Osteocyte (in vitro differentiated cells): Measurements from ENCODE around the gene MEA1. TPM values are rescaled to one million over a fixed set of nuclear protein-coding genes. Genes with fewer than 3 reads are reported as not detected.

ENCODE experiments used
- DNase-seq: peaks from one replicate; pipeline ENCODE4 v3.0.0; 2021; ENCODE audit warnings: mixed read lengths; ENCODE audit not compliant: unreplicated experiment; ENCODE audit errors: extremely low spot score
- H3K27ac Mint-ChIP-seq: one replicate; pipeline ENCODE4 v1.8.0; 2021; ENCODE audit warnings: mild to moderate bottlenecking, mixed read lengths; ENCODE audit not compliant: unreplicated experiment
- H3K27me3 Mint-ChIP-seq: one replicate; pipeline ENCODE4 v1.8.0; 2021; ENCODE audit warnings: mixed read lengths; ENCODE audit not compliant: unreplicated experiment
- H3K36me3 Mint-ChIP-seq: one replicate; pipeline ENCODE4 v1.8.0; 2021; ENCODE audit warnings: mixed read lengths; ENCODE audit not compliant: unreplicated experiment
- H3K4me1 Mint-ChIP-seq: one replicate; pipeline ENCODE4 v1.8.0; 2021; ENCODE audit warnings: mixed read lengths; ENCODE audit not compliant: unreplicated experiment
- H3K4me3 Mint-ChIP-seq: one replicate; pipeline ENCODE4 v1.8.0; 2021; ENCODE audit warnings: mild to moderate bottlenecking, moderate library complexity, mixed read lengths; ENCODE audit not compliant: unreplicated experiment
- H3K9me3 Mint-ChIP-seq: one replicate; pipeline ENCODE4 v1.8.0; 2021; ENCODE audit warnings: mixed read lengths; ENCODE audit not compliant: unreplicated experiment
- total RNA-seq: library from RNA; stranded (reverse); gene quantifications from 2 replicates; pipeline ENCODE4 v1.2.1, GENCODE V29; 2021
- TF ChIP-seq, protein P1 (sequence below): fragments of 200-600 bp; sonication (generic); IDR thresholded peaks from 2 replicates; pipeline ENCODE4 v1.5.0; 2021; ENCODE audit warnings: antibody characterized with exemption, mild to moderate bottlenecking, moderate library complexity

The MEA1 gene
- total RNA-seq, 1 donor from 2014 or later, result 67.8 TPM

DNA sequence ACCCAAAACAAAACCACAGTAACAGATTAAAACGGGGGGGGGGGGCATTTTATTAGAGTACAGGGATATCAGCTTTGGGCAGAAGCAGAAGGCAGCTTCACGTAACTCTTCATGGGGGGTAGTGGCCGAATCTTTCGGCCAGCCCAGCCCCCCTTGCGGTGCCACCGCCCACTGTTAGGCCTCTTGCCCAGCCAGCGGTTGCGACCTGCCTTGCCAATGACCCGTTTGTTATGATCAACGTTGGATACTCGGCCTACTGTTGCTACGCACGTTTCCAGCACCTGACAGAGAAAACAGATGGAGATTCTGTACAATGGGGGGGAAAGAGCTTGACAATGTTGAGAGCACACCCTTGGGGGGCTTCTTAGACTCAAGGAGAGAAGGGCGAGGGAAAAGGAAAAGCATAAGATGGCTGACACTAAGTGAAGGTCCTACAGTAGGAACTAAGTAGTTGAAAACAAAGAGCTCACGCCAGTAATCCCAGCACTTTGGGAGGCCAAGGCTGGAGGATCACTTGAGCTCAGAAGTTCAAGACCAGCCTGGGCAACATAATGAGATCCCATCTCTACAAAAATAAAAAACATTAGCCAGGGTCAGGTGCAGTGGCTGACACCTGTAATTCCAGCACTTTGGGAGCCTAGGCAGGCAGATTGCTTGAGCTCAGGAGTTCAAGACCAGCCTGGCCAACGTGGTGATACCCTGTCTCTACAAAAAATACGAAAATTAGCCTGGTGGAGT is 40.6 kb upstream of the MEA1 start:
- TF ChIP-seq, protein P1, sequence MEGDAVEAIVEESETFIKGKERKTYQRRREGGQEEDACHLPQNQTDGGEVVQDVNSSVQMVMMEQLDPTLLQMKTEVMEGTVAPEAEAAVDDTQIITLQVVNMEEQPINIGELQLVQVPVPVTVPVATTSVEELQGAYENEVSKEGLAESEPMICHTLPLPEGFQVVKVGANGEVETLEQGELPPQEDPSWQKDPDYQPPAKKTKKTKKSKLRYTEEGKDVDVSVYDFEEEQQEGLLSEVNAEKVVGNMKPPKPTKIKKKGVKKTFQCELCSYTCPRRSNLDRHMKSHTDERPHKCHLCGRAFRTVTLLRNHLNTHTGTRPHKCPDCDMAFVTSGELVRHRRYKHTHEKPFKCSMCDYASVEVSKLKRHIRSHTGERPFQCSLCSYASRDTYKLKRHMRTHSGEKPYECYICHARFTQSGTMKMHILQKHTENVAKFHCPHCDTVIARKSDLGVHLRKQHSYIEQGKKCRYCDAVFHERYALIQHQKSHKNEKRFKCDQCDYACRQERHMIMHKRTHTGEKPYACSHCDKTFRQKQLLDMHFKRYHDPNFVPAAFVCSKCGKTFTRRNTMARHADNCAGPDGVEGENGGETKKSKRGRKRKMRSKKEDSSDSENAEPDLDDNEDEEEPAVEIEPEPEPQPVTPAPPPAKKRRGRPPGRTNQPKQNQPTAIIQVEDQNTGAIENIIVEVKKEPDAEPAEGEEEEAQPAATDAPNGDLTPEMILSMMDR, result no peak
- Mint-ChIP-seq H3K4me3 (peak overlapping the region; percentile 97), H3K4me1 (peaks cover 46% of the 10 kb centered on the region), H3K27ac (peak overlapping the region; percentile 97), H3K27me3 (no peaks in the 10 kb centered on the region), H3K36me3 (peaks cover 30% of the 10 kb centered on the region), H3K9me3 (no peaks in the 10 kb centered on the region)
- no peak for DNase-seq

DNA sequence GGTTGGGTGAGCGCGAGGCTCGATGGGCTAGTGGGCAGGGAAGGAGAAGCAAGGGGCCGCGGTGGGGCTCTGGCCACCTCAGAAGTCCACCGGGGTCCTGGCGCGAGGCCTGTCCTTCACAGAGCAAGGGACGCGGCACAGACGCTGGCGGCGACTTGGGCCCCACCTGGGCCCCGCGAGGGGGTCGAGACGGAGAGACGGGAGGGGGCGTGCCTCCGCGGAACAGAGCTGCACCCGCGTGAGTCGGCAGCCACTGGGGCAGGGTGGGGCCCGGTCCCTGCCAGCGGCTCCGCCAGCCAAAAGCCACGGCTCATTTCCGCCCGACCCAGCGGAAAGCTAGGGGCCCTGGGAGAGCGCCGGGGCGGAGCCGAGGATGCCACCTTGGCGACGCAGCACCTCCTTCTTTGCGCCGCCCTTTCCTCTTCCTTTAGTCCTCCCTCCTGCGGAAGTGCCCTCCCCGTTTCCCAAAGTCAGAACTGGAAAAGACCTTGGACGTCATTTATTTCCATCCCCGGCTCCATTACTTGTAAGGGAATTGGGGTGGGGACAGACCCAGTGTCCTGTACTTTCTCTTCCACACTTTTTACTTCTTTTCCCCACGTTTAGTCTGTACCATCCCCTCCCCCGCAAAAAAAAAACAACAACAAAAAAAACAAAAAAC is 39.9 kb upstream of the MEA1 start, which contains the start of gene CUL7:
CUL7 (minus strand) TSS at position 307 of the 661 bp plus-strand sequence. CDS start 1,063 bp downstream, outside the sequence.
- TF ChIP-seq, protein P1, result no peak
- Mint-ChIP-seq H3K27me3 (no peaks in the 10 kb centered on the region), H3K4me3 (peak within 1 kb of the TSS; percentile 97), H3K27ac (peak within 1 kb of the TSS; percentile 97), H3K9me3 (no peaks in the 10 kb centered on the region), H3K4me1 (peaks cover 42% of the 10 kb centered on the region), H3K36me3 (peaks cover 34% of the 10 kb centered on the region)
- DNase-seq, result peak; percentile 95

DNA sequence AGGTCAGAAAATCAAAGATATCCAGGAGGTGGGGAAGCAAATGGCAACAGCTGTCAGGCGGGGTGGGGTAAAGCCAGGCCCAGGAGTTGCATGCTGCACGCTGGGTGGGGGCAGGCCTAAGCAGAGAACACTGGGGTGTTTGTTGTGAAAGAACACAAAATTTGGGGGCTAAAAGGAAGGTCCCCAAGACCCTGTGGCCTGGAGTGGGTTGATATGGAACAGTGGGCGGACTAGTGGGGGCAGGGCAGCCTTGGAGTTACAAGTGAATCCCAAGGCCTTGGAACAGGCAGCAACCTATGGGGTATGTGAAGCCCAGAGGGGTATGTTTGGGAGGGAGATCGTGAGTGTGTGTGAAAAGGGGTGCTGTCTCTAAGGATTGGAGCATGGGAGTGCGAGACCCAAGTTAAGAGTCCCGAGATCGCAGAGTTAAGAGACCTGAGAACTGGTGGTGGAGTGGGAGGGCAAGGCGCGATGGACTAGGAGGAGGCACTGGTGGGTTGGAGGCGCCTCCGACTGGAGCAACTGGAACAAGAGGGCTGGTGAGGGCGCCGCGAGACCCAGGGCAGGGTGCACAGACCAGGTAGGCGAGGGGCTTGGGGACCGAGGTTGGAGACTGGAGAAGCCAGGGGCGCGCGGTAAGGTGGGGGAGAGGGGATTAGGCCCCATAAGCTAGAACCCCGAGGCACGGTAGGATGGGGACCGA is 39.2 kb upstream of the MEA1 start:
- Mint-ChIP-seq H3K27me3 (no peaks in the 10 kb centered on the region), H3K36me3 (peaks cover 35% of the 10 kb centered on the region), H3K27ac (peak overlapping the region; percentile 97), H3K9me3 (no peaks in the 10 kb centered on the region), H3K4me1 (peaks cover 36% of the 10 kb centered on the region), H3K4me3 (peak overlapping the region; percentile 97)
- DNase-seq, result no peak
- TF ChIP-seq, protein P1, result no peak

DNA sequence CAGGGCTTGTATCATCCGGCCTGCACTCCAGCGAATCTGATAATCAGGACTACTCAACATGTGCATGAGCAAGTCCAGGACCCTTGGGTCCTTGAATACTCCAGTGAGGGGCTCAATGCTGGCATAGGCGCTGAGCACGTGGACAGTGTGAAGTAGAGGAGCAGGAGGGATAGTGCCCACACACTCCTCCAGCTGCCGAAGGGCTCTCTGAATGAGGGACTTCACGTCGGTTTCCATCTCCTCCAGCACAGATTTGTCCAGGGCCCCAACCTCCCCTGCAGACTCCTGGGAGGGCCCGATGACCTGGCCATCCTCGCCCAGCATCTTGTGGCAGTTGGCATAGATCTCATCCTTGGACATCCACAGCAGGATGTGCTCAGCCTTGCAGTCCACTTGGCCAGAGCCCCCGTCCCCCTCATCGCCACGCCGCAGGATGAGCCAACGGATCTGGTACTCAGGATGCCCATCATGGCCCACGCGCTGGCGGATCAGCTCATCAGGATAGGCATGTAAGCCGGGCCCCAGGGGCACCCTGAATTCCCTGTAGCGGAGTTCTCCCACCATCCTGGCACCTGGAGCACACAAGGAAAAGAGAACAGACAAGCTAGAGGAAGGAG is 38.6 kb upstream of the MEA1 start:
- H3K9me3 Mint-ChIP-seq, result no peaks in the 10 kb centered on the region
- H3K4me3 Mint-ChIP-seq, result peak overlapping the region; percentile 97
- peak overlapping the region; percentile 97 for H3K27ac Mint-ChIP-seq
- H3K4me1 Mint-ChIP-seq, result peaks cover 34% of the 10 kb centered on the region
- H3K36me3 Mint-ChIP-seq, result peaks cover 37% of the 10 kb centered on the region
- no peaks in the 10 kb centered on the region for H3K27me3 Mint-ChIP-seq
- DNase-seq, result no peak
- TF ChIP-seq, protein P1, result no peak
